22Rv1 (cell line): ENCODE measurements around the gene PTPRM.

Source experiments
- ZFX ChIP-seq: fragments of 450-650 bp; IDR thresholded peaks from 2 replicates; pipeline ENCODE4 v1.6.1; 2017; ENCODE audit warnings: antibody characterized with exemption, borderline replicate concordance
- TF ChIP-seq, protein P1 (sequence below): fragments of 450-650 bp; IDR thresholded peaks from 2 replicates; pipeline ENCODE4 v1.5.1; 2017; ENCODE audit warnings: mild to moderate bottlenecking

DNA sequence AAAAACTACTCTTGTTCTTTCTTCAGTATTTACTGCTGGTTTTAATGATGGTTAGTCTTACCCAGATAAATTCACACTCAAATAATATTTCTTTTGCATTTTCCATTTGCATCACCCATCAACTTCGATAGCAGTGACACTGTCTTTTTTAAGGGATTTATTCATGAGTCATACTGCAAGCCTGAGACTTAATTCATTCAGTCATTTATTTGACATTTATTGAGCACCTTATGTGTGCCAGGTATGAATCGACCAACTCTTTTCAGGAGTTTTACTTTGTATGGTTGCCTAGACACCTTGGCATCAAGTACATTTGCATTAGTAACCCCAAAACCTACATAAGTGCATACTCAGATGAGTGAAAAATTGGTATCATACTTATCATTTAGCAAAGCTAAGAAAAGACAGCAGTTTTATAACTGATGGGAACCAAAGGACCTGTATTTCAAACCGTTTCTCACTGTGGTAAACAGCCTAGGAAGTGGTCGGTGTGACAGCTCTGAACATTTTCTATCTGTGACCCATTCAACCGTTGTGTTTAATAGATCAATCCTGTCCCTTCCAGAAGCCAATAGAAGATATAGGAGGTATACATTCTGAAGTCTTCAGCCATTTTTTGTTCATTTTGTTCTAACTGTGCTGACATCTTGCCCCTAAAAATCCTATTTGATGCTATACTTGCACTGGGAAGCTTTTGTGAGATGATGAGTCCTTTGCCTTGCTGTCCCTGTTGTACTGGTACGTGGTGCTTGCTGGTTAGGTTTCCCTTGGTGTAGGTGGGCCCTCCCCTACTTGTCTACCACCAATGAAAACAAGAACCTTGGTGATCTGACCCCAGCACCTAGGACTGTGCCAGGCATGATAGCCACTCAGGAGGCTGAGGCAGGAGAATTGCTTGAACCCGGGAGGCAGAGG is 557.4 kb downstream of the PTPRM start:
- TF ChIP-seq, protein P1, sequence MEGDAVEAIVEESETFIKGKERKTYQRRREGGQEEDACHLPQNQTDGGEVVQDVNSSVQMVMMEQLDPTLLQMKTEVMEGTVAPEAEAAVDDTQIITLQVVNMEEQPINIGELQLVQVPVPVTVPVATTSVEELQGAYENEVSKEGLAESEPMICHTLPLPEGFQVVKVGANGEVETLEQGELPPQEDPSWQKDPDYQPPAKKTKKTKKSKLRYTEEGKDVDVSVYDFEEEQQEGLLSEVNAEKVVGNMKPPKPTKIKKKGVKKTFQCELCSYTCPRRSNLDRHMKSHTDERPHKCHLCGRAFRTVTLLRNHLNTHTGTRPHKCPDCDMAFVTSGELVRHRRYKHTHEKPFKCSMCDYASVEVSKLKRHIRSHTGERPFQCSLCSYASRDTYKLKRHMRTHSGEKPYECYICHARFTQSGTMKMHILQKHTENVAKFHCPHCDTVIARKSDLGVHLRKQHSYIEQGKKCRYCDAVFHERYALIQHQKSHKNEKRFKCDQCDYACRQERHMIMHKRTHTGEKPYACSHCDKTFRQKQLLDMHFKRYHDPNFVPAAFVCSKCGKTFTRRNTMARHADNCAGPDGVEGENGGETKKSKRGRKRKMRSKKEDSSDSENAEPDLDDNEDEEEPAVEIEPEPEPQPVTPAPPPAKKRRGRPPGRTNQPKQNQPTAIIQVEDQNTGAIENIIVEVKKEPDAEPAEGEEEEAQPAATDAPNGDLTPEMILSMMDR, result no peak
- no peak for TF ChIP-seq ZFX
